Thyroid gland (tissue), 4 donors: Measurements from ENCODE around the gene GPHA2. TPM values are rescaled to one million over a fixed set of nuclear protein-coding genes. Genes with fewer than 3 reads are reported as not detected.

Experiments
- DNase-seq, 2 donors: peaks; one replicate each; pipeline ENCODE4 v3.0.0-alpha.2; 2019
- H3K27ac ChIP-seq, 3 donors: fragments of 200-600 bp; sonication (generic); 1 replicate in 2 of 3; 2 replicates in 1 of 3; pipeline ENCODE4 v1.5.1; 2016 to 2019; ENCODE audit warnings: mild to moderate bottlenecking in 1 of 3, moderate library complexity in 1 of 3
- H3K27me3 ChIP-seq: fragments of 200-600 bp; sonication (generic); one replicate; pipeline ENCODE4 v1.5.1; 2019
- H3K36me3 ChIP-seq, 2 donors: fragments of 200-600 bp; sonication (generic); one replicate each; pipeline ENCODE4 v1.5.1; 2016 to 2019
- H3K4me1 ChIP-seq, 2 donors: fragments of 200-600 bp; sonication (generic); one replicate each; pipeline ENCODE4 v1.5.1; 2017 to 2019
- H3K4me3 ChIP-seq, 3 donors: fragments of 200-600 bp; sonication (generic); replicated peaks in 1 of 3; 1 replicate in 2 of 3; 2 replicates in 1 of 3; pipeline ENCODE4 v1.5.1; 2016; ENCODE audit warnings: mild to moderate bottlenecking in 1 of 3
- H3K9me3 ChIP-seq: fragments of 200-600 bp; sonication (generic); one replicate; pipeline ENCODE4 v1.5.1; 2017
- POLR2A ChIP-seq, 2 donors: fragments of 450-650 bp; IDR thresholded peaks; one replicate each; pipeline ENCODE4 v1.6.1; 2017; ENCODE audit warnings: antibody characterized with exemption in 2 of 2, mild to moderate bottlenecking in 2 of 2, moderate library complexity in 1 of 2
- WGBS, 2 donors: methylation state at CpG; one replicate each; pipeline ENCODE4 v1.1.5; 2017; 5-methylcytosine and 5-hydroxymethylcytosine counted together
- intact Hi-C: fragments of 100-400 bp; cut with DNase I; formaldehyde crosslinking; loops from one replicate; pipeline ENCODE4 v1.15.1; 2023
- total RNA-seq, 4 donors: library from RNA; depleted of rRNA; stranded (reverse); fragments of >200 nt; gene quantifications; one replicate each; pipeline ENCODE4 v1.2.3, GENCODE V29; 2016
- TF ChIP-seq, protein P1 (sequence below), 6 experiments: fragments of 200-600 bp in 3 of 6; fragments of 450-650 bp in 3 of 6; sonication (generic) in 3 of 6; IDR thresholded peaks; one replicate each; pipeline ENCODE4 v1.5.1; 2016 to 2019; ENCODE audit warnings: antibody characterized with exemption in 6 of 6, mild to moderate bottlenecking in 2 of 6, inconsistent platforms in 1 of 6, moderate library complexity in 1 of 6

GPHA2 gene
- total RNA-seq, 4 donors from 2014 or later = 0.94 TPM; not detected in 3

DNA sequence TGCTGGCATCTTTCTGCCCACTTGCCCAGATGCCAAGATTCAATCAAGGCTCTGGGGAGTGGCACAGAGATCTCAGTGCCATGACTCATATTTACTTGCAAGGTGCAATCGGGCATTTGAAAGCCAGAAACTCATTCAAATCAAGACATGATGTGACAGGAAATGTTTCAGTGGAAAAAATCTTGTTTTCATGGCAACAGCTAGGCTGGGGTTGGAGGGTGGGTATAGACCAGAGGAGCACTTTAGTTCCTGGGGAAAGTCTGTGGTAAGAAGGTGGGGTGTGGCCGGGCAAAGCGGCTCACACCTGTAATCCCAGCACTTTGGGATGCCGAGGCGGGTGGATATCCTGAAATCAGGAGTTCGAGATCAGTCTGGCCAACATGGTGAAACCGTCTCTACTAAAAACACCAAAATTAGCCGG is 35.0 kb upstream of the GPHA2 start:
- intact Hi-C loops = no loop called here
- TF ChIP-seq POLR2A (IDR thresholded peaks at IDR 0.05) = no peak
- TF ChIP-seq, protein P1, sequence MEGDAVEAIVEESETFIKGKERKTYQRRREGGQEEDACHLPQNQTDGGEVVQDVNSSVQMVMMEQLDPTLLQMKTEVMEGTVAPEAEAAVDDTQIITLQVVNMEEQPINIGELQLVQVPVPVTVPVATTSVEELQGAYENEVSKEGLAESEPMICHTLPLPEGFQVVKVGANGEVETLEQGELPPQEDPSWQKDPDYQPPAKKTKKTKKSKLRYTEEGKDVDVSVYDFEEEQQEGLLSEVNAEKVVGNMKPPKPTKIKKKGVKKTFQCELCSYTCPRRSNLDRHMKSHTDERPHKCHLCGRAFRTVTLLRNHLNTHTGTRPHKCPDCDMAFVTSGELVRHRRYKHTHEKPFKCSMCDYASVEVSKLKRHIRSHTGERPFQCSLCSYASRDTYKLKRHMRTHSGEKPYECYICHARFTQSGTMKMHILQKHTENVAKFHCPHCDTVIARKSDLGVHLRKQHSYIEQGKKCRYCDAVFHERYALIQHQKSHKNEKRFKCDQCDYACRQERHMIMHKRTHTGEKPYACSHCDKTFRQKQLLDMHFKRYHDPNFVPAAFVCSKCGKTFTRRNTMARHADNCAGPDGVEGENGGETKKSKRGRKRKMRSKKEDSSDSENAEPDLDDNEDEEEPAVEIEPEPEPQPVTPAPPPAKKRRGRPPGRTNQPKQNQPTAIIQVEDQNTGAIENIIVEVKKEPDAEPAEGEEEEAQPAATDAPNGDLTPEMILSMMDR (IDR thresholded peaks at IDR 0.05) = no peak
- DNase-seq = no peak
- no peaks in the 10 kb centered on the region for H3K27me3 ChIP-seq
- no peak overlapping the region for H3K27ac ChIP-seq
- H3K4me1 ChIP-seq = peaks cover 13 to 15% of the 10 kb centered on the region in 2 donors
- 79 to 85% methylated on average over 8 of the region's 8 CpGs for WGBS, 2 donors
- H3K36me3 ChIP-seq = no peaks in the 10 kb centered on the region
- no peaks in the 10 kb centered on the region for H3K9me3 ChIP-seq
- H3K4me3 ChIP-seq = no peak overlapping the region

DNA sequence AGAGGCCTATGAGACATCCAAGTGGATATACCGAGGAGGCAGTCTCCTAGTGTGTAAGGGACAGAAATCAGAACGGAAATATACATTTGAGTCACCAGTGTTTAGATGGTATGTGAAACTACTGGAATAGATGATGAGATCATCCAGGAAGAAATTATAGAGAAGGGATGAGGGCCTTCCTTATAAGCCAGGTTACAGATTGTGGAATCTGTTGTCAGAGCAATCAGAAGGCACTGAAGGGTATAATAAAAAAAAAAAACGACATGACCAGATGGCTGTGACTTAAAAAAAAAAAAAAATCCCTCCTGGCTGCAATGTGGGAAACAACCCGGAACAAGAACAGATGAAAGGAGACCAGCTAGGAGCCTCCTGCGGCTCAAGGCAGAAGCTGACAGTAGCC is 33.5 kb upstream of the GPHA2 start:
- Histone ChIP-seq H3K27me3 (no peaks in the 10 kb centered on the region), H3K4me3 (no peak overlapping the region), H3K36me3 (no peaks in the 10 kb centered on the region), H3K9me3 (no peaks in the 10 kb centered on the region), H3K4me1 (peaks cover 13 to 15% of the 10 kb centered on the region in 2 donors), H3K27ac (no peak overlapping the region)
- WGBS, 2 donors = 55 to 64% methylated on average over 5 of the region's 5 CpGs
- TF ChIP-seq, protein P1 (IDR thresholded peaks at IDR 0.05) = no peak
- TF ChIP-seq POLR2A (IDR thresholded peaks at IDR 0.05) = no peak
- intact Hi-C loops = no loop called here
- no peak for DNase-seq

DNA sequence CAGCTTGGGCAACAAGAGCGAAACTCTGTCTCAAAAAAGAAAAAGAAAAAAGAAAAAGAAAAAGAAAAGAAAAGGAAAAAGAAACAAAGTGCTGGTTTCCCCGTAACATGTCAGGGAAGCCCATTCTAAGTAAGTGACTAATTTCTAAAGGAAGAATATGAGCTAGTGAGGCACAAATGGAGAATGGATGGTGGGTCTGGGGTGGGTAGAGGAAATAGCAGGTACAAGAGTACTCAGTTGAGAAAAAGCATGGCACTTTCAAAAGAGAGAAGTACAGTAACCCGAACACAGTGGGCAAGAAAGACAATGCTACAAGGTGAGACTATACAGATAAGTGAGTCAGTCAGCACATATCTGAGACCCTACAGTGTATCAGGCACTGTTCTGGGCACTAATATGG is 31.7 kb upstream of the GPHA2 start:
- H3K4me3 ChIP-seq = no peak overlapping the region
- peaks cover 8 to 10% of the 10 kb centered on the region in 2 donors for H3K4me1 ChIP-seq
- intact Hi-C loops = no loop called here
- H3K9me3 ChIP-seq = no peaks in the 10 kb centered on the region
- no peaks in the 10 kb centered on the region for H3K36me3 ChIP-seq
- 92 to 96% methylated on average over 3 of the region's 3 CpGs for WGBS, 2 donors
- DNase-seq = no peak
- H3K27ac ChIP-seq = no peak overlapping the region
- no peaks in the 10 kb centered on the region for H3K27me3 ChIP-seq
- TF ChIP-seq, protein P1 (IDR thresholded peaks at IDR 0.05) = no peak
- TF ChIP-seq POLR2A (IDR thresholded peaks at IDR 0.05) = no peak

DNA sequence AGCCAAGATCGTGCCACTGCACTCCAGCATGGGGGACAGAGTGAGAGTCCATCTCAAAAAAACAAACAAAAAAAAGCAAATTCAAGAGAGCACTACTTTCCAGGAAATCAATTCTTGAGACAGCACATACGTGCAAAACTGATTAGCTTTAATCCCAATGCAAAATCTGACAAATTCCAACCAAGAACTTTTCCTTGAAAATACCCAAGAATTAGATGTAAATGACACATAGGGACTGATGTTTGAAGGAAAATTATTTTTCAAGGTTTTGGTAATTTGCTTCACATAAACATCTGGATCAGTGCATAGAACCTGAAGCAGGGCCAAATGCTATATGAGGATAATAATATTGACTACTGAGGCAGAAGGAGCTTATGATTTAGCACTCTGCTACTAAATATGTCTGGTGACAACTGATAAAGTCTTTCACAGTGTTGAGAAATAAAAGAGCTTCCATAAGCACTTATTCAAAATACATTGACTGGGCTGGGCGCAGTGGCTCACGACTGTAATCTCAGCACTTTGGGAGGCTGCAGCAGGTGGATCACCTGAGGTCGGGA is 27.5 kb upstream of the GPHA2 start:
- no peak overlapping the region for H3K4me3 ChIP-seq
- TF ChIP-seq POLR2A (IDR thresholded peaks at IDR 0.05) = no peak
- TF ChIP-seq, protein P1 (IDR thresholded peaks at IDR 0.05) = no peak
- 69 to 81% methylated on average over 5 of the region's 5 CpGs for WGBS, 2 donors
- no peaks in the 10 kb centered on the region for H3K27me3 ChIP-seq
- H3K36me3 ChIP-seq = no peaks in the 10 kb centered on the region
- intact Hi-C loops = no loop called here
- no peak for DNase-seq
- no peaks in the 10 kb centered on the region for H3K4me1 ChIP-seq
- no peaks in the 10 kb centered on the region for H3K9me3 ChIP-seq
- H3K27ac ChIP-seq = no peak overlapping the region

DNA sequence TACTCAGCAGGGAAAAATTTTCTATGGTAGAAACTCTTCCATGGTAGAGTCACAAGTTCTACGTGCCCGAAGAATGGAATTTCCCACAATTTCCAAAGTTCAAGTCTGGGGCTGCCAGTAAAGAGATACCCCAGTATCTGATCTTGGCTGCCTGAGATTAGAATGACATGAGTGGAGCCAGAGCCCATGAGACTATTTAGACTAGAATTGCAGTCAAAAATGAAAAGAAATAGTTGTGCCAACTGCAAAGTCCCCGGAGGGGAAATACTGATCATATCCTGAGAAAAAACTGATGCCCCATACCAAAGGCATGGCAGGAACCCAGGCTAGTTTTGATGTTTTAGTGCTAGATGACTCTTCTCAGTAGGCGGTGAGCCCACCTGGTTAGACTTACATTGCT is 25.0 kb upstream of the GPHA2 start:
- 61 to 75% methylated on average over 4 of the region's 4 CpGs for whole genome bisulfite sequencing, 2 donors
- no peaks in the 10 kb centered on the region for H3K27me3 ChIP-seq
- no peak for DNase-seq
- no peaks in the 10 kb centered on the region for H3K36me3 ChIP-seq
- TF ChIP-seq, protein P1 (IDR thresholded peaks at IDR 0.05) = no peak
- no peak for TF ChIP-seq POLR2A (IDR thresholded peaks at IDR 0.05)
- no peaks in the 10 kb centered on the region for H3K4me1 ChIP-seq
- intact Hi-C loops = no loop called here
- no peak overlapping the region for H3K4me3 ChIP-seq
- H3K27ac ChIP-seq = no peak overlapping the region
- H3K9me3 ChIP-seq = no peaks in the 10 kb centered on the region
